Endometrial microvascular endothelial cells (primary cell): ENCODE measurements around the gene RIC1. TPM values are rescaled to one million over a fixed set of nuclear protein-coding genes. Genes with fewer than 3 reads are reported as not detected.
"Not testable (repeated sequence)": the region's sequence is repeated elsewhere in the genome, so short reads cannot be mapped to it uniquely, and the experiment has no call there.

Source experiments
- in situ Hi-C: cut with HindIII; loops from 2 replicates; pipeline ENCODE4 v1.10.0; 2017; ENCODE audit warnings: low sequenced_read_pairs, low pct_unique_long_range_greater_than_20kb; ENCODE audit errors: inconsistent ontology term
- total RNA-seq: library from RNA; depleted of rRNA; stranded (reverse); fragments of >200 nt; gene quantifications from one replicate; pipeline ENCODE4 v1.2.3, GENCODE V29; 2015; ENCODE audit errors: inconsistent ontology term

The RIC1 gene
- total RNA-seq, 1 donor from 2014 or later, result 18.1 TPM

DNA sequence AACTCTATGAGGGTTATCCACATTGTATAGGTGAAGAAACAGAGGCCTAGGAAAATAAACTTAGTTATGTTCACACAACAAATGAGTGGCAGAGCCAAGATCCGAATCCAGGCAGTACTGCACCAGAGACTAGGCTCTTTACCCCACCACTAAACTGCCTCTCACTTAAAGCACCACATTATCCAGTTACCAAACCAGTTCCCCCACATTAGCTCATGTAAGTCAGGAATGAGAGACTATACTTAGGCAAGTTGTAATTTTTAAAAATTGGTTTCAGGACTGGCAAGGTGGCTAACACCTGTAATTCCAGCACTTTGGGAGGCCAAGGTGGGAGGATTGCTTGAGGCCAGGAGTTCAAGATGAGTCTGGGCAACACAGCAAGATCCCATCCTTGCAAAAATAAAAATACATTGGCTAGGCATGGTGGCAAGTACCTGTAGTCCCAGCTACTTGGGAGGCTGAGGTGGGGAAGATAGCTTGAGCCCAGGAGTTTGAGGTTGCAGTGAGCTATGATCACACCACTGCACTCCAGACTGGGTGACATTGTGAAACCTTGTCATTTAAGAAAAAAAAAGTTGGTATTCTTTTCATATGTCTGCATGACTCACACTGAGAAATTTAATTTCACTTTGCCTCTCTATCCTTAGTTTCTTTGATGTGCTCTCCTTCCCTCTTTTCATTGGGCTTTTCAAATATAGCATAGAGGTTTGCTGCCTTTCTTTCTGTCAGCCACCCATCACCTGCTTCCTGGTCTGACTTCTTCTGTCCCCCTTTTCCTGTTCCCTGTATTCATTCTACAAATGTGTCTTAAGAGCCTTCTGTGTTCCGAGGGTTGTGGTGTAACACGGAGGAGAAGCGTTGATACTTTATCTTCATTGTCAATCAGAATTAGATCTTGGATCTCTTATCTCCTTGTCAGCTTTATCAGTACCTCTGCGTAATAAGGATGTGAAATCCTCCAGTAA lies 139.3 kb downstream of the RIC1 start:
- in situ Hi-C loops, result no loop called here

DNA sequence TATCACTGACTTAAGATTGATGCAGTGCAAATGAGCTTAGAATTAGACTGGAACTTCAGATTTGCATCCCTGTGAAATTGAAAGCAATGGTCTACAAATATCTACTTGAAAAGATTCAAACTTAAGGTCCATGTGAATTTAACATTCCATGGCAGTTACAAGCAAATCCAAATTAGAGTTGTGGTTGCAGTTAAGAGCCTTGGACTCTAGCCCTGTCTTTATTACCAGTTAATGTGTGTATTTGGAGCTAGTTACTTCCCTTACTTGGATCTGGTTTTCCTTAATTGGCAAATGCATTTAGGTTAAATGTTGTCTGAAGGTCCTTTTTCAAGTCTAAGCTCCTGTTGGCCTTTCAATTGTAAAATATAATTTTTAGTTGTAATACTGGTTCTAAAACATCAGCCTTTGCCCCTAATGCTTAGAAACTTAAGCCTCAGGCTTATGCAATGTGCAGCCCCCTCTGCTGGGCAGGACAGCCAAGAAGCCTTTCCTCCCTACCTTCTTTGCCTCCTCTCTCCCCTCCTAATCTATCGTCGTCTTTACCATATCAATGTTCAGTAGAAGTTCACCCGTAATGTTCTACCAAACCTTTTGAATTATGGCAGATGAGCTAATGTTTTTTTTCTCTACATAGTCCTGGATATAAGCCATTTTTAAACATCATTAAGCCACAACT lies 144.6 kb downstream of the RIC1 start:
- in situ Hi-C loops, result no loop called here

DNA sequence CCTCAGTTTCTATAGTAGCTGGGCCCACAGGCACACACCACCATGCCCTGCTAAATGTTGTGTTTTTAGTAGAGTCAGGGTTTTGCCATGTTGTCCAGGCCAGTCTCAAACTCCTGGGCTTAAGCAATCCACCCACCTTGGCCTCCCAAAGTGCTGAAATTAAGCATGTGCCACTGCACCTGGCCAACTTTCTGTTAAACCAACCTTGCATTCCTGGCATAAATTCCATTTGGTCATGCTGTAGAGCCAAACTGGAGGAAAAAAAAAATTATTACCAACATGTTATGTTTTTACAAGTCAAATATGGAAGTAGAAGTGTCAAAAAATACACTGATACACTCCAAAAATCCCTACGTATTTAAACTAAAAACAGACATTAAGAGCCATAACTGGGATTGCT lies 149.9 kb downstream of the RIC1 start:
- in situ Hi-C loops, result no loop called here

DNA sequence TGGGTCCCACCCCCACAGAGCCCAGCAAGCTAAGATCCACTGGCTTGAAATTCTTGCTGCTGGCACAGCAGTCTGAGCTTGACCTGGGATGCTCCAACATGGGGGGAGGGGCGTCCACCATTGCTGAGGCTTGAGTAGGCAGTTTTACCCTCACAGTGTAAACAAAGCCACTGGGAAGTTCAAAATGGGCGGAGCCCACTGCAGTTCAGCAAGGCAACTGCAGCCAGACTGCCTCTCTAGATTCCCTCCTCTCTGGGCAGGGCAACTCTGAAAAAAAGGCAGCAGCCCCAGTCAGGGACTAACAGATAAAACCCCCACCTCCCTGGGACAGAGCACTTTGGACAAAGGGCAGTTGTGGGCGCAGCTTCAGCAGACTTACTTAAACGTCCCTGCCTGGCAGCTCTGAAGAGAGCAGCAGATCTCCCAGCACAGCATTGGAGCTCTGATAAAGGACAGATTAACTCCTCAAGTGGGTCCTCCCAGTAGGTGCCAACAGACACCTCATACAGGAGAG lies 150.9 kb downstream of the RIC1 start:
- in situ Hi-C loops, result not testable (repeated sequence)

DNA sequence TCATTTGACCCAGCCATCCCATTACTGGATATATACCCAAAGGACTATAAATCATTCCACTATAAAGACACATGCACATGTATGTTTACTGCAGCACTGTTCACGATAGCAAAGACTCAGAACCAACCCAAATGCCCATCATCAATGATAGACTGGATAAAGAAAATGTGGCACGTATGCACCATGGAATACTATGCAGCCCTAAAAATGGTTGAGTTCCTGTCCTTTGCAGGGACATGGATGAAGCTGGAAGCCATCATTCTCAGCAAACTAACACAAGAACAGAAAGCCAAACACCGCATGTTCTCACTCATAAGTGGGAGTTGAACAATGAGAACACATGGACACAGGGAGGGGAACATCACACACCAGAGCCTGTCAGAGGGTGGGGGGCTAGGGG lies 154.5 kb downstream of the RIC1 start:
- in situ Hi-C loops, result not testable (repeated sequence)

DNA sequence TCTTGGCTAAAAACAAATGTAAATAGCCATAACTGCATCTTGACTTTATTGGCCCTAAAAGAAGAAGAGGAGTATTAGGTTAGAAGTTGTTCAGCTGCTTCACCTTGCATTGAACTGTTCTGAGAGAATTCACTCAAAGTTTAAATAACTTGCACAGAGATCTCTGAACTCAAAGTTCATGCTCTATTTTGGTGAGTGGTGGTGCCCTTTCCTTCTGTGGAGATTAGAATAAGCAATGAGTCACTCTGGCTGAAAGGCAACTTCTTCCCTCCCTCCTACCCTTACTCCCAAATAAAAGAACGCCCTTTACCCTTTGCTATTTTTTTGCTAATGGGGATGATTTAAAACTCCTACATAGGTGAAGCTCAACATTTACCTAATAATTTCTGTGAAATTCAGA lies 155.1 kb downstream of the RIC1 start:
- in situ Hi-C loops, result no loop called here

DNA sequence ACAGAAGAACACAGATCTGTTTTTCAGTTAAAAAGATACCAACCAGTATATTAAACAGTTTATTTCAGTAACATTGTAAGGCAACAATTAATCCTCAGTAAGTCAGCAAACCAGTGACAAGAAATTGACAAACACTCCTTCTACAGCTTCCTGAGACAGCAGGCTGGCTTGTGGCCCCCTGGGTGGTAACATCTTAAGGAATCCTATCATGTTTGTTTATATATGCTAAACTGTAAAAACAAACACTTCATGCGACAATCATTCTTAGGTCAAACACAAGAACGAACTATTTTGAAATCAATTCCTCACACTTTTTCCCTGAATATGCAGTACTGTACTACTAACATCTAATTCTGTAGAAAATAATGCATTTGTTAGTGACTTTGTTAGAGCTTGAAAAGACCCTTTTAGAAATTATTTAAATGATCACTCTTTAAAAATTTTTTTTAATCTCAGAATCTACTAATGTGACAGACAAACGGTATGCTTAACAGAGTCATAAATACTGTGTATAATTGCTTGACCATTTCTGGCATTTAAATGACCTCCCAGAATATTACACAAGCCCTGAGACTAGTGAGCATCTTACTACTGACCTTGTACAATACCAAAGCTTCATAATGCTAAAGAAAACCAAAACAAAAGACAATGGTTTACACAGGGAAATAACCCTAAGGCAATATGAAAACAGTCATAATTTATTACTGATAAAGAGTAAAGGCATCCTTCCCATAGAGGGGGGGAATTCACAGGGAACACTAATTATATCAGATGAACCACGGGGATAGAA lies 155.8 kb downstream of the RIC1 start:
- in situ Hi-C loops, result no loop called here

DNA sequence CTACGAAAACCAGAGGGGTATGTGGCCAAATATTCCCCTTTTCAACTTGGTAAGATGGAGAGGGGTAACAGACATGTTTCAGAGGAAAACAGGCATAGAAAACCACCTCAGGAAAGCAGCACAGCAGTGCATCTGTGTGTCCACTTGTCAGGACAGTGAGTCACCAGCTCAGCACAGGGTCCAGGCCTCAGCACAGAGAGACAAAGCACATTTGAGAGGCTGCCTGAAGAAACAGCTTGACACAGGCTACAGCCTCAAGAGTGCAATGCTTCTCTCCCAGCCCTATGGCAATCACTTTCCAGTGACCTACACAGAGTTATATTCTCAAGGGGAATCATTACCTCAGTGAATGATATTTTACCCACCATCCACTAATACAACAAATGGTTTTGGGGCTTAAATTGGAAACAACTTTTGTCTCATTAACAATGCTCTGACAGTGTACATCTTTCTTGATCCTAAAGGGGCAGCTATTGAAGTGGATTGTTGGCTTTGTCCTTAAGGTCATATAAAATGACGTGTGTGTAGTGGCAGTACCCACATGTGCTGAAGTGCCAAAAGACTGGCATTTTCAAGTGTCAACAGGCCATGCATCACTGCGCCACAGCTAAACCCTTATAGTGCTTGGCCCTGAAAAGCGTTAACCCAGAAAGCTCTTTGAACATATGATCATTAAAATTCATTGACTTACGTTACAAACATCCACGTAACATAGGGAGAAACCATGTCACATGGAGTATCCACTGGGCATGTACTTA lies 157.6 kb downstream of the RIC1 start:
- in situ Hi-C loops, result no loop called here

DNA sequence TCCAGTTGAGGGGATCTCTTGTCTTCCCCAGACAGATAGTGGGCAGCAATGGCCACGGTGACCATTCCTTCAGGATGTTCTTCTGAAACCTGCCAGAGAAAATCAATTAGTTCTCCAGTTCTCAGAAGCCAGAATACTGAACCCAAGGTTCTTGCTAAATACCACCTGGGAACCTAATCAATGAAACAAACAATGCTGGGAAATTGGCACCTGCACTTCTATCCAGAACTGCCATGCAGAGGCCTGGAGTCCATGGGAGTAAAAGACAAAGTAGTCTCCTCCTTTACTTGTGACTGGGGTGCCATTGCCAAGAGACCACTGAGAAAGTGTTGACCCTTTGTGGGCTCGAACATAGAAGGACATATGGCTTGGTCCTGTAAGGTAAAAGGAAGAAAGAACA lies 158.3 kb downstream of the RIC1 start:
- in situ Hi-C loops, result no loop called here

DNA sequence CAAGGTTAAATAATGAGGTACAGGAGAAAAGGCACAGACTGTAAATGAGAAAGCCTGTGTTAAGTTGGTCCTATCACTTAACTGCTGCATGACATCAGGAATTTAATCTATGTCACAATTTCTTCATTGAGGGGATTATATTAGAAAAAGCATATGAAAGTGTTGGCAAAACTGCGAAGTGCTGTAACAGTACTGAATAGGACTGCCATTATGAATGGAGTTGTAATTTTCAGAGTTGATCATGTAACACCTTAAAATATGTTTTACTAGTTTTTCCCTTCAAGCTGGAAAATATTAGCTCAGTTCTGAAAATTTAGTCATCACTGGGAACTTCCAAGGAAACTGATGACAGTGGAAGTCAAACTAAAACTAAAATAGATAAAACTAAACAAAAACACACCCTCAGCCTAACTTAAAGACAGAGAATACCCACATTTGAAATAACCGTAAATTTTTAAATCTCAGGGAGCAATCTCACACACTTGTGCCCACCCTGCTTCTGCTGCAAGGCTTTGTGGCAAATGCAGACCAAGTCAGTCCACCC lies 158.9 kb downstream of the RIC1 start:
- in situ Hi-C loops, result no loop called here

DNA sequence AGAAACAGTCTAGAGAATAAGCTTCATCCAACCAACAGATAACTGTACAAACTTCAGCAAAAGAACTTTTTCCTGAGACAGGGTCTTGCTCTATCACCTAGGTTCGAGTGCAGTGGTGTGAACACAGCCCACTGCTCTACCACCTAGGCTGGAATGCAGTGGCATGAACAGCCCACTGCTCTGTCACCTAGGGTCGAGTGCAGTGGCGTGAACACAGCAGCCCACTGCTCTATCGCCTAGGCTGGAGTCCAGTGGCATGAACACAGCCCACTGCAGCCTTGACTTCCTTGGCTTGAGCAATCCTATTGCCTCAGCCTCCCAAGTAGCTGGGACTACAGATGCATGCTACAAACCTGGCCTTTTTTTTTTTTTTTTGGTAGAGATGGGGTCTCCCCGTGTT lies 160.6 kb downstream of the RIC1 start:
- in situ Hi-C loops, result no loop called here

DNA sequence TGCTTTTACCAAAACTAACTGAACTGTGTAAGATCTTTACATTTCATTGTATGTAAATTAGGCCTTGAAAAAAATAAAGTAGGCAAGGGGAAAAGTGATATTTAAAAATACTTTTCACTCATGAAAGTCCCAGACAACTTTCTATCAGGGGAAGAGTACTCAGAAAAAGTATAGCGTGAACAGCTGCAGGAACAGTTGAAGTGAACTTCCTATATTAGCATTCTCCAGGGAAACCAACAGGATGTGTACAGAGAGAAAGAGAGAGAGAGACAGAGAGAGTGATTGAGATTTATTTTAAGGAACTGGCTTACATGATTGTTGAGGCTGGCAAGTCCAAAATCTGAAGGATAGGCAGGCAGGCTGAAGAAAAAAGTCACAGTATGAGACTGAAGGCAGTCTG lies 162.0 kb downstream of the RIC1 start:
- in situ Hi-C loops, result no loop called here

DNA sequence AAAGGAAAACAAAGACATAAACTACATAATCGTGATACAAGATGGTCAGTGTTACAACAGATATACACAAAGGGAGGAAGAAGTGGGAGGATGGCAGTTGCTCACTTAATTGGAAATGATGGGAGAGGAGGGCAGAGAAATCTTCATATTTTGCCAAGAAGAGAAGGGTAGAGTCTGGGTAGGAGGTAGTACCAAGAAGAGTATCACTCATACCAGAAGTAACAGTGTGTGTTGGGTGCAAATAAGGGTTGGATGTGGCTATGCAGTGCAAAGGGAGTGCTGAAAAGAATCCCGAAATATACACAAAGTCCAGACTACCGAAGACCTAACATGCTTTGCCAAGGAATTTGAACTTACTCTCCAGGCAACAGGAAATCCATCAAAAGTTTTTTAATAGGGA lies 163.0 kb downstream of the RIC1 start:
- in situ Hi-C loops, result no loop called here

DNA sequence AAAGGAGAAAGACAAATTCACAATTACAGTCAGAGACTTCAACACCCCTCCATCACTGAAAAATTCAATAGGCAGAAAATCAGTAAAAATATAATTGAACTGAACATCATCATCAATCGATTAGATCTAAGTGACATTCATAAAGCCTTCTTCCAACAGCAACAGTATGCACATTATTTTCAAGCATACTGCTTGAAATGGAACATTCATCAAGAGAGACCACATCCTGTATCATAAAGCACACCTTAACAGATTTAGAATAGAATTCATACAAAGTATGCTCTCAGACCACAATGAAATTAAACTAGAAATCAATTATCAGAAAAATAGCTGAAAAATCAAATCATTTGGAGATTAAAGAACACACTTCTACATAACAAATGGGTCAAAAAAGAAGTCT lies 164.9 kb downstream of the RIC1 start:
- in situ Hi-C loops, result no loop called here

DNA sequence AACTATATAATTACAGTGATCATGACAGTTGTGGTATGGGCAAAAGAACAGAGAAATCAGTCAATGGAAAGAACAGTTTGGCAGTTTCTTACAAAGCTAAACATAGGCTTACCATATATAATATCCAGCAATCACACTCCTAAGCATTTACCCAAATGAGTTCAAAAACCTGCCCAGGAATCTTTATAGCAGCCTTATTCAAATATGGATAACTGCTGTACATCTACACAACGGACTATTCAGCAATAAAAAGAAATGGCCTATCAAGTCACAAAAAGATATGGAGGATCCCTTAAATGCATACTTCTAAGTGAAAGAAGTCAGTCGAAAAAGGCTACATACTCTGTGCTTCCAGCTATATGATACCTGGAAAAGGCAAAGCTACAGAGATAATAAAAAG lies 167.4 kb downstream of the RIC1 start:
- in situ Hi-C loops, result no loop called here

DNA sequence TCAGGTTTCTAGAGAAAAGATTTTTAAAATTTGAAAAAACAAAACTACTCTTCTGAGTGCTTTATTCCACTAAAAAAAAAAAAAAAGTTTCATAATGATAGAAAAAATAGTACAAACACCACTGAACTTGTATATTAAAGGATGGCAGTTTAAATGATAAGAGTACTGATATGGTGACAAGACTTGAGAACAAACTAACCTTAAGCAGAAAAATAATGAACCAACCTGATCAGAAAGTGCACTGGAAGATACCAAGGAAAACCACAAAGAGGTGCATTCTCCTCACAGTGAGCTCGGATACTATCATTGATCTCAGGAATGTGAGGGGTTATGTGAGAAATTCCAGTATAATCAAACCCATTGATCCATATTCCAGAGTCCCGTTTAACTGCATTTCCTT lies 169.7 kb downstream of the RIC1 start:
- in situ Hi-C loops, result no loop called here

DNA sequence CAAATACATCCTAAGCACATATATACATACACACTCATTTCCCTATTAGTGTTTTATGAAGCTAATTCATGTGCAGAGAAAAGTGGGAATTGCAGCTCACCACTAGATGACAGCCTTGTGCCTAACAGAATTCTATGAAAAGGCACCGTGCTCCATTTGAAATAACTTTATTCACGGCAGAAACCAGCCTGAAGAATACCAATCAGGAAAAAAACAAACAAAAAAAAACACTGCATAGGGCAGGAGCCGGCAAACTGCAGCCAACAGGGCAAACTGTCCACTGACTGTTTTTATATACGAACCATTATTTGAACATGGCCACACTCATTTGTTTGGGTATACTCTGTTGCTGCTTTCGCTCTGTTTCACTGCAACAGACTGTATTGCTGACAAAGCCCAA lies 170.4 kb downstream of the RIC1 start:
- in situ Hi-C loops, result no loop called here

DNA sequence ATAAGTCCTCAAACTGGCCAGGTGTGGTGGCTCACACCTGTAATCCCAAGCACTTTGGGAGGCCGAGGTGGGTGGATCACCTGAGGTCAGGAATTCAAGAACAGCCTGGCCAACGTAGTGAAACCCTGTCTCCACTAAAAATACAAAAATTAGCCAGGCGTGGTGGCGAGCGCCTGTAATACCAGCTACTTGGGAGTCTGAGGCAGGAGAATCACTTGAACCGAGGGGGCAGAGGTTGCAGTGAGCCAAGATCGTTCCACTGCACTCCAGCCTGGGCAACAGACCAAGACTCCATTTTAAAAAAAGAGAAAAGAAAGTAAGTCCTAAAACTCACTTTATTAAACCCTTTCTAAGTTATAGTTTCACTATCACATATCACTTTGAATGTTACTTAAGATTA lies 171.5 kb downstream of the RIC1 start:
- in situ Hi-C loops, result not testable (repeated sequence)
